Retinal pigment epithelial cell (primary cell): Measurements from ENCODE around the gene GSK3B.

ENCODE experiments used
- DNase-seq: peaks from one replicate; pipeline ENCODE4 v3.0.0-alpha.2; 2010; ENCODE audit warnings: low read depth
- H3K4me3 ChIP-seq: 2 replicates; pipeline ENCODE4 v1.5.1; 2011; ENCODE audit warnings: mild to moderate bottlenecking, low read length, control low read depth, moderate library complexity
- CTCF ChIP-seq: conservative IDR thresholded peaks from 2 replicates; pipeline ENCODE4 v1.5.1; 2011; ENCODE audit warnings: low read depth, low read length, control low read depth, inconsistent platforms

The GSK3B gene

DNA sequence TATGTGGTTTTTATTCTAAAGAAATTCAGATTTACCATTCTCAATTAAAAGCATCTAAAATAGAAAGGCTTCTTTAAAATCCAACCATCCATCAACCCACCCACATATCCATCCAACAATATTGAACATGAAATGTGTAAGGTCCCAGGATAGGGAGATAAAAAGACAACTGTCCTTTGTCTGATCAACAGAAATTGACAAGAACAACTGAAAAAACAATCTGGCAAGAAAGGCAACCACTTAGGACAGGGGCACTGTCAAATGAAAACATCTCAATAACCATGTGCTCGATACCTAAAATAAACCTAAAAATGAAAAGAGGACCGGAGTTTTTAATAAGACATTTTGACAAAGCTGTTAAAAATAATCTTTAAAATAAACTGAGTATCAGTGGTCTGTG lies 245.1 kb downstream of the GSK3B start:
- no peak for TF ChIP-seq CTCF
- H3K4me3 ChIP-seq = no peak overlapping the region
- DNase-seq = no peak

DNA sequence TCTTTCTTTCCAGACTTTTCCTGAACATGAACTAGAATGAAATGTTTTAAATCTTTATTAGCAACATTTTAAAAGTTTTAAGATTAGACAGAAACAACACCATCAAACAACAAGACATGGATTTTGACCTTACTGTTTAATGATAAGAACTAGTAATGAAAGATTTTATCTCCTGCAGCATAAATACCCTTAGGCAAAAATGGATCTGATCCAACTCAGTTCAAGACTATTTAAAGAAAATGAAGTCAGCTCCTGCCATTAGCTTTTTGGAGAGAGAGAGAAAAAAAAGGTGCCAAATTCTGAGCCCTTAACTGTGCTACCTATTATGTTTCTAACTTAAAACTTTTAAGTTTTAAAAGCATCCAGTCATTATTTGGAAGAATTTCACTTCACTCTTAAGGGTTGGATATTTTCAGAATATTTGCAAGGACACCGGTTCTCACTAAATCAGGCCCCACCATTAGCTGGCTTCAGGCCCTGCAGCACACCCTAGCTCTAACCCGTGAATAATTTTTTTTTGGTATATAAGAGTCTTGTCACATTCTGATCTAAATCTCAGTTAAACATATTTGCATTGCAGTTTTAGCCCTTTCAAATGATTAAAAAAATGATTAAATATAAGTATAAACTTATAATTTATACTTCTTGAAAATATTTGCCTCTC lies 252.3 kb downstream of the GSK3B start:
- no peak for DNase-seq
- no peak overlapping the region for H3K4me3 ChIP-seq
- no peak for TF ChIP-seq CTCF

- no peak for DNase-seq
- TF ChIP-seq CTCF = no peak
Observed at GRCh38 chr3:119835556-119835955, 258.7 kb downstream of the GSK3B start.

DNA sequence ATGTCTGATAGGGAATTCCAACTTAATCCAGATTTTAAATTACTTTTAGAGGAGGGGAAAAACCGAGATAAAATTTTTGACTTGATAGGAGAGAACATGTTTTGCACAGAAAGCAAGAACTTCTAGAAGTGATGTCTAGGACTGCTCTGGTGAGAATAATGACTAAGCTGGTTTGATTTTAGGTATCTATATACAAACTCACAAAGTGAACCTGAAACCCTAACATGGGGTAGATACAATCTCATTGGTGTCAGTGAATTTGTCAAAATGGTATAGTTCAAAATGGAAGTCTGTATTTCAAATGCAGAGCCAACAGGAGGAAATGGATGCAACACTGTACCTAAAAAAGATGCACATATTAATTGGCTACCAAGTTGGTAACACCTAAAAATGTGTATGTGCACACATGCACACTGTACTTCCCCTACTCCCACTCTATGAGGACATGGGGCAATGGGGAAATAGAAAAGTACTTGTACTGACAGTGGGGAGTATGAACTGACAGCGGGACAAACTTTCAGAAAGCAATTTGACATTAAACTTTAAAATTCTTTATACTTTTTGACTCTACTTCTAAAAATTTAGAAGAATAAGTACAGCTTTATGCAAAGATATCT lies 259.4 kb downstream of the GSK3B start:
- DNase-seq = no peak
- TF ChIP-seq CTCF = no peak
- H3K4me3 ChIP-seq = no peak overlapping the region

More at GRCh38 chr3:119835556-119835955, 258.7 kb downstream of the GSK3B start:
- H3K4me3 ChIP-seq = no peak overlapping the region

- H3K4me3 ChIP-seq = no peak overlapping the region
- TF ChIP-seq CTCF = no peak
- no peak for DNase-seq
Observed at GRCh38 chr3:119831941-119832371, 262.3 kb downstream of the GSK3B start.

DNA sequence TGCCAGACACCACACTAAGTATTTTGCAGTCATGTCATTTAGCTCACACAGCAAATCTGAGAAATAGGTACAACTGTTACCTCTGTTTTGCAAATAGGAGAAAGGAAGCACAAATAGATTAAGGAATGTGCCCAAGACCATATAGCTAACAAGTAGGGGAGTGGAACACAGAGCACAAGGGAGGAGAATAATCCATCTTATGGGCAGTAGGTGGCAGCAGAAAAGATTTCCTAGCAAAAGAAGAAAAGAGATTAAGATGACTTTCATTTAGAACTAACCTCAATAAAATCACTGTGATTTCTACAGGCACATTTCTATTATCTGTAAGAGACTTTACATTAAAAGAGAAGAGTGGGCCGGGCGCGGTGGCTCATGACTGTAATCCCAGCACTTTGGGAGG lies 263.2 kb downstream of the GSK3B start:
- peak; percentile 33 for TF ChIP-seq CTCF
- no peak for DNase-seq
- no peak overlapping the region for H3K4me3 ChIP-seq

- no peak for TF ChIP-seq CTCF
Observed at GRCh38 chr3:119829420-119829819, 264.8 kb downstream of the GSK3B start.

More at GRCh38 chr3:119829420-119829819, 264.8 kb downstream of the GSK3B start:
- DNase-seq = no peak
- H3K4me3 ChIP-seq = no peak overlapping the region
